T-helper 2 cell treated with Interferon-gamma antibody and Interleukin-4, amounts not matched to agents 100 ng/mL and 5 ng/mL, for 36 hours (primary cell): ENCODE results near the gene ENKUR. TPM values are rescaled to one million over a fixed set of nuclear protein-coding genes. Genes with fewer than 3 reads are reported as not detected.

Experiments used
- intact Hi-C: fragments of 100-400 bp; cut with micrococcal nuclease; formaldehyde crosslinking; loops from one replicate; pipeline ENCODE4 v1.15.1; 2023
- total RNA-seq: library from RNA; stranded (reverse); gene quantifications from 2 replicates; pipeline ENCODE4 v1.2.3, GENCODE V29; 2022

Gene ENKUR
- total RNA-seq, result not detected in 2 replicates

GRCh38 chr10:25015828-25016375 lies at the start of gene ENKUR:
TSS of gene ENKUR (minus strand) at chr10:25016158. CDS start at chr10:25015936, 222 bp downstream.
- intact Hi-C loops, result loop anchor here (1.0 to 5.0 kb wide), 10 partner anchors 47 to 1919 kb away; partner anchors contain the start of genes ABI1, MSRB2, OTUD1 and PRTFDC1

- intact Hi-C loops, result no loop called here
Observed at GRCh38 chr10:25064401-25064800, 48.4 kb upstream of the ENKUR start.

GRCh38 chr10:25063644-25064043 lies 47.7 kb upstream of the ENKUR start:
- intact Hi-C loops, result loop anchor here (2.0 kb wide), 1 partner anchor 47 kb away; the partner anchor contains the start of genes ENKUR and THNSL1

GRCh38 chr10:25063157-25063556 lies 47.2 kb upstream of the ENKUR start:
- intact Hi-C loops, result loop anchor here (2.0 kb wide), 1 partner anchor 46 kb away; the partner anchor contains the start of genes ENKUR and THNSL1

DNA sequence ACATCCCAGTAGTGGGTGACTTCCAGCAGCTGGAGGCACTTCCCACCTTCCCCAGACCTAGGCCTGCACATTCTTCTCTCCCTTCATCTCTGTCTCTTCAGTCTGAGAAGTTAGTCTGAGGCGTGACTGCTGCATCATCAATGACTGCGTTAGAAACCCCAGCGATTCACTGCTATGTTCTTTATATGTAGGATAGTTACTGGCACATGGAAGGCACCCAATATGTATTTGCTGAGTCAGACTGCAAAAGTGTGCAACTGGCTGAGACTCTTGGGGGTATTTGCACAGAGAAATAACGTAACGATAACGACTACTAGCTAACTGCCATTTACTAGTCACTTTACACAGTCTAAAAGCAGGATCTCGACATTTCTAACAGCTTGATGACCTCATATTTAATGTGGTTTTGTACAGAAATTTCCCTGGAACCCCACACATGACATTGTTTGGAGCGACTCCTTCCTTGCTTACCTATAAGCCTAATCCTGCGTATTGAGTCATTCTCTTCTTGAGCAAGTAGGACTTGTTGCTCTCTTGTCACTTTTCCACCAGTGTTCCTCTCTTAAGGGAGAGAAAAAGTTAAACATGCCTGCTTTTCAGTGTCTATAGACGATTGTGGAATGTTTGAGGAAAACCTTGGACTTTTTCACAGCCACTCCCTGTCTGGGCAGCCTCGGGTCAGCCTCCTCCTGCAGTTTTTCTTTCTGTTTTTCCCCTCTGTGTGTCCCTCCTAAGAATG lies 45.9 kb upstream of the ENKUR start:
- intact Hi-C loops, result loop anchor here (1.0 to 2.0 kb wide), 2 partner anchors 45 to 338 kb away; partner anchors contain the start of genes ENKUR and THNSL1

DNA sequence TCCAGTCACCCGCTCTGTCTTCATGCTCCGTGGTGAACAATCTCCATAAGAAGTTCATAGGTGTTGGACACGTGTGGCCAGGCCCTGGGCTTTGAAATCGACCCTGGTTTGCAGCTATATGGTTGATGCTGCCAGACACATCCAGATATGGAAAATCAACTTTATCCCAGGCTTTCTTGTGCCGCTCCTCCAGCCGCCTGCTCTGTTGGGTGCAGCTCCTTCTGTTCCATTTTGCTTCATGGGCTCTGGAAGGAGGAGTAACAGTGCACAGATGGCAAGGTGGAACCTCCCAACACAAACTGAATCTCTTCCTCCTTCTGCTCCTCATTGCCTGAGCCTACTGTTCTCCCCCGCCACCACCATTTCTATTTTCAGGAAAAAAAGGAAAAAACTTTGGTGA lies 45.2 kb upstream of the ENKUR start:
- intact Hi-C loops, result no loop called here

DNA sequence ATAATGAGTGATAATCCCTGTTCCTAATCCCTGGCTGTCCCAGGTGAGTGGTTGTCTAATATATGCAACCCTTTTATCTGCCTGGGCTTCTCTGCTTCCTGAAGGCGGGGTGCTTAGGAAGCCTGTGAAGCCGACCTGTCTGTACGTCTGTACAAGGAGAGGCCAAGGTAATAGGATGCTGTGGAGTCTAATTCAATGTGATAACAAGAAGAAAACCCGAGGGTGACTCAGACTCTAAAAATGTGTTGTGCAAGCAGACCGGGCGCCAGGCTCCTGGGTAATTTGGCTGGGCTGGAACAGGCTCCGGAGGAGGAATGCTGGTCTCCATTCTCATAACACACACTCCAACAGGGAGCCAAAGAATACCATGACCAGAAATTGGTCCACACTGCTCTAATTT lies 44.0 kb upstream of the ENKUR start:
- intact Hi-C loops, result no loop called here

DNA sequence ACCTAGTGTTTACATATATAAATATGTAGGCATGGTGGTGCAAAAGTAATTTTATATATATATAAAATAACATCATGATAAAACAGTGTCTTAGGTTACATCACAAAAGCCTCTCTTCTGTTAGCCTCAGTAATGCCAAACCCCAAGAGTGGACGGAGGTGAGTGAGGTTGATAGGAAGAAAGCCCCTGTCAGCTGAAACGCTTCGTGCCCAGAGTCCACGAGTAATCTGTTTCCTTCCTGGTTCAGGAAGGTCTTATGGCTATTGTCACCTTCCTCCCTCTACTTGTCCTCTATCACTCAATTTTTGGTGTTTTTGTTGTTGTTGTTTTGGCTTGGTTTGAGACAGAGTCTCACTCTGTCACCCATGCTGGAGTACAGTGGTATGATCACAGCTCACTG lies 41.9 kb upstream of the ENKUR start:
- intact Hi-C loops, result no loop called here

DNA sequence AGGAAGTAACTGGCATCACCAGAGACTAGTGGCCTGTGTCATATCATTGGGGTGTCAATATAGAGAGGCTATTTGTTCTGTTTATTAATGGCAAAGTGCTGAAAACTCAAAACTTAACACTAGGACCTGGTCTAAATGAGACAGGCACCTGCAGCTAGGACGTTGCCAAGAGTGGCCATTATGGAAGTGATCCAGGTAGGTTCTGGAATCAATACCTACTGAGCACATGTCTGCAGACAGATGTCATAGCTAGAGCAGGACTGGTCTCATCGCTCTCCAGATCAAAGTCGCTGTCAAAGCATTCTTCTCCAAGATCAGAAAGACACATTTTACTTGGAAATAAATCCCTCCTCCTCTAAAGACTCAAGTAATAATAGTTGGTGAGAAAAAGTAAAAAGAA lies 40.8 kb upstream of the ENKUR start:
- intact Hi-C loops, result no loop called here

GRCh38 chr10:25052012-25052411 lies 36.1 kb upstream of the ENKUR start:
- intact Hi-C loops, result no loop called here

DNA sequence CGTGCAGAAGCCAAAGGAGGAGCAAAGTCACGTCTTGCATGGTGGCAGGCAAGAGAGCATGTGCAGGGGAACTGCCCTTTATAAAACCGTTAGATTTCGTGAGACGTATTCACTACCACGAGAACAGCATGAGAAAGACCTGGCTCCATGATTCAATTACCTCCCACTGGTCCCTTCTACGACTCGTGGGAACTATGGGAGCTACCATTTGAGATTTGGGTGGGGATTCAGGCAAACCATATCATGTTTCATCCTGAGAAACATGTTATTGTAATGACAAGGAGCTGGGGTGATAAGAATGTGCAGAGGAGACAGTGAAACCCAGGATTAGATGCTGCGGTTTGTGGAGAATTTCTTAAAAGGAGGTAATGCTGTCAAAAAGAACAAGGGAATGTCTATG lies 34.4 kb upstream of the ENKUR start:
- intact Hi-C loops, result no loop called here

DNA sequence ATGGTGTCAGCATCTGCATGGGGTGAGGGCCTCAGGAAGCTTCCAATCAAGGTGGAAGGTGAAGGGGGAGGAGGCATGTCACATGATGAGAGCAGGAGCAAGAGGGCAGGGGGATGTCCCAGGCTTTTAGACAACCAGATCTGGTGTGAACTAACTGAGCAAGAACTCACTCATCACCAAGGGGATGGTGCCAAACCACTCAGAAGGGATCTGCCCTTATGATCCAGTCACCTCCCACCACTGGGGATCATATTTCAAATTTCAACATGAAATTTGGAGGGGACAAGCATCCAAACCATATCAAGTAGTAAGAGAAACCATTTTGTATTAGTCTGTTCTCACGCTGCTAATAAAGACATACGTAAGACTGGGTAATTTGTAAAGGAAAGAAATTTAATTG lies 34.0 kb upstream of the ENKUR start:
- intact Hi-C loops, result no loop called here

DNA sequence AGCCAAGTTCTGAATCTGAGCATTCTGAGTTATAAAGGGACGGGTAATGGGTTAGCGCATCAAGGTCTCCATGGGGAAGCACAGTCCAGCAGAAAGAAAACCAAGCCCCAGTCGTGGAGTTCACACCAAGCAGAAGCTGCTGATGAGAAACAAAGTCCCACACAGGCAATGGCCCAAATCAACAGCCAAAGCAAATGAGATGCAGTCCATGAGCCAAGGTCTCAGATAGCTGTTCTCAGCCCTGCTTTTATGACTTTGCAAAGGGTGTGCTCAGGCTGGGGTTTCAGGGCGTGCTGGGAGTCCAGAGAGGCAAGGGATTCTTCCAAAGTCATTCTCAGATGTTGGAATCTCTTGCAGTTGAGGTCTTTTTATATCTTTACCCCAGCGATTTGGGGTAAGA lies 32.5 kb upstream of the ENKUR start:
- intact Hi-C loops, result no loop called here

- intact Hi-C loops, result no loop called here
Observed at GRCh38 chr10:25047591-25048301, 31.8 kb upstream of the ENKUR start.

- intact Hi-C loops, result no loop called here
Observed at GRCh38 chr10:25047088-25047487, 31.1 kb upstream of the ENKUR start.

GRCh38 chr10:25046641-25047040 lies 30.7 kb upstream of the ENKUR start:
- intact Hi-C loops, result no loop called here

GRCh38 chr10:25039531-25039930 lies 23.6 kb upstream of the ENKUR start:
- intact Hi-C loops, result no loop called here

- intact Hi-C loops, result no loop called here
Observed at GRCh38 chr10:25038325-25038724, 22.4 kb upstream of the ENKUR start.

DNA sequence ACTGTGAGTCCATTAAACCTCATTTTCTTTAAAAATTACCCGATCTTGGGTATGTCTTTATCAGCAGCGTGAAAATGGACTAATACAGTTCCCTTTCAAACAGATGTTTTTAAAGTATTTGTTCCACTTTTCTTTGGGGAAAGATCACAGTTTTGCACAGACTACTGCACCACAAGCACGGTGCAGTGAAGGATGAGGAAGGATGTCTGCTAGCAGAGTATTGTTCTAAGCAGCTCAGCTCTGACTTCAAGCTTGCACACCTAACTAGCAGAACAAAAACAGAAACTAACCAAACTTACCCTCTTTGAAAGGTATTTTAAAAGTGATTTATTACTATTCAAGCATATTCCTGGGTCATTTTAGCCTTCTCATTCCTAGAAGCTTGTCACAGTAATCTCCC lies 20.4 kb upstream of the ENKUR start:
- intact Hi-C loops, result no loop called here

DNA sequence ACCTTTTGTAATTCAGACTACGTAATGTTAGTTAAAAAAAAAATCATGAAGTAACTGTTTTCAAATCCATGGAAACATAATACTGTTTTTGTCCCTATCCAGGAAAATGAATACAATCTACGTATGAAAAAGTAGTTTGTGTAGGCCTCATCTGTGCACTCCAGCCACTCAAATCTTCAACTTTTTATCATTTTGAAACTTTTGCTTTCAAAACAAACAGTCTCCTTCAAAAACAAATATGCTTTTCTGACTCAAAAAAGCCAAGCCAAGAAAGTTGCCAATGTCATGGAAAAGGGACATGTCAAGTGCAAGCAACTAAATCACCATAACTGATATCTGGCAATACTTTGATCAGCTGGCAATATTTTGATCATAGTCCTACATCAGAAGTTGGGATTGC lies 13.6 kb upstream of the ENKUR start:
- intact Hi-C loops, result no loop called here

- intact Hi-C loops, result no loop called here
Observed at GRCh38 chr10:25028711-25029110, 12.8 kb upstream of the ENKUR start.

DNA sequence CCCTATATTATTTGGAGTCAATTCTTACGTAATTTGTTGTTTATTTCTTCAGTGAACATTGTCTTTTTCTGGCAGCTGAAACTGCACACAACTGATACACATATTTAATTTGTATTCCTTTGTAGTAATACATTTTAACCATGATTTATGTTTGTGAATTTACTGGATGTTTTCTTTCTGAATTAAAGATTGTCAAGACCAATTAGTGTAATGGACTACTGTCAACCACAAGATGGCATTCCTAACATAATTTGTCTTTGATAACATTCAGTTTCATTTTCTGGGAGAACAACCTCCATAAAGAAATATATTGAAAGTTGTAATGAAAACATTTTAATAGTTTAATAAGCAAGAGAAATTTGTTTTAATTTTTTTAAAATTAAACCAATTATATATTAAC lies 10.5 kb upstream of the ENKUR start:
- intact Hi-C loops, result loop anchor here (2.0 kb wide), 1 partner anchor 54 kb away; no protein-coding TSS in a partner anchor
